H1 (cell line): ENCODE measurements around the gene SLC6A3. TPM values are rescaled to one million over a fixed set of nuclear protein-coding genes. Genes with fewer than 3 reads are reported as not detected.

Source experiments
- CTCF ChIA-PET: fragments of 300-600 bp; sonication (Branson Sonifier 250); formaldehyde crosslinking; loops from one replicate; lab custom pipeline; 2021; ENCODE audit not compliant: partially characterized antibody; lab: Charles Lee
- POLR2A ChIA-PET: fragments of 300-600 bp; sonication (Branson Sonifier 250); formaldehyde crosslinking; loops from one replicate; lab custom pipeline; 2021; ENCODE audit warnings: inconsistent platforms; ENCODE audit not compliant: partially characterized antibody; lab: Charles Lee
- DNase-seq, 2 experiments: peaks; one replicate each; pipeline versions ENCODE4 v3.0.0 to v3.0.0-alpha.2; 2010 to 2022; ENCODE audit warnings: low spot score in 2 of 2, low read depth in 1 of 2, mixed read lengths in 1 of 2
- FAIRE-seq: peaks from 2 replicates; lab custom pipeline; 2011; peaks lifted over from hg19 to GRCh38; lab: Jason Lieb, UNC
- H2AFZ ChIP-seq: 2 replicates; pipeline ENCODE4 v1.8.1; 2012; ENCODE audit warnings: low read length, inconsistent platforms
- H2AK5ac ChIP-seq: 2 replicates; pipeline ENCODE4 v1.6.1; 2013; ENCODE audit warnings: low read depth, low read length
- H2BK120ac ChIP-seq: replicated peaks from 2 replicates; pipeline ENCODE3; 2013; ENCODE audit warnings: low read depth, low read length, inconsistent platforms
- H2BK12ac ChIP-seq: 2 replicates; pipeline ENCODE4 v1.6.1; 2013; ENCODE audit warnings: low read depth, low read length
- H2BK15ac ChIP-seq: 2 replicates; pipeline ENCODE4 v1.6.1; 2013; ENCODE audit warnings: low read length
- H2BK20ac ChIP-seq: 2 replicates; pipeline ENCODE4 v1.6.1; 2013; ENCODE audit warnings: low read length
- H2BK5ac ChIP-seq: 2 replicates; pipeline ENCODE4 v1.6.1; 2013; ENCODE audit warnings: low read depth, low read length
- H3K14ac ChIP-seq: 2 replicates; pipeline ENCODE4 v1.6.1; 2013; ENCODE audit warnings: inconsistent platforms; ENCODE audit not compliant: insufficient read length
- H3K18ac ChIP-seq: 2 replicates; pipeline ENCODE4 v1.6.1; 2013; ENCODE audit warnings: low read length; ENCODE audit errors: extremely low read depth
- H3K23ac ChIP-seq: 2 replicates; pipeline ENCODE4 v1.6.1; 2013; ENCODE audit warnings: inconsistent platforms; ENCODE audit not compliant: insufficient read length
- H3K23me2 ChIP-seq: 2 replicates; pipeline ENCODE4 v1.6.1; 2013; ENCODE audit warnings: low read depth, low read length
- H3K27ac ChIP-seq: 2 replicates; pipeline ENCODE4 v1.6.1; 2011; ENCODE audit warnings: low read depth, low read length, inconsistent platforms
- H3K27me3 ChIP-seq, 4 experiments: replicated peaks in 1 of 4; 1 replicate in 1 of 4; 2 replicates in 3 of 4; pipeline versions ENCODE4 v1.6.1 to v1.8.1; 2011 to 2013; ENCODE audit warnings: low read length in 3 of 4, mild to moderate bottlenecking in 3 of 4, inconsistent platforms in 2 of 4, mixed read lengths in 2 of 4, moderate library complexity in 1 of 4; ENCODE audit not compliant: control insufficient read depth in 3 of 4, insufficient read depth in 3 of 4; ENCODE audit errors: extremely low read depth in 1 of 4
- H3K36me3 ChIP-seq, 4 experiments: 2 replicates each; pipeline versions ENCODE4 v1.6.1 to v1.8.1; 2011 to 2013; ENCODE audit warnings: mild to moderate bottlenecking in 4 of 4, low read length in 3 of 4, moderate library complexity in 2 of 4, control low read depth in 1 of 4, inconsistent platforms in 1 of 4; ENCODE audit not compliant: insufficient read depth in 4 of 4, control insufficient read depth in 2 of 4
- H3K4ac ChIP-seq: replicated peaks from 2 replicates; pipeline ENCODE3; 2013; ENCODE audit warnings: low read length, low read depth, mixed read lengths, inconsistent platforms; ENCODE audit not compliant: insufficient read length
- H3K4me1 ChIP-seq, 4 experiments: replicated peaks in 1 of 4; 1 replicate in 1 of 4; 2 replicates in 3 of 4; pipeline versions ENCODE4 v1.6.1 to v1.8.1; 2011 to 2013; ENCODE audit warnings: low read length in 3 of 4, inconsistent platforms in 2 of 4, mixed read lengths in 1 of 4; ENCODE audit not compliant: insufficient read depth in 4 of 4, control insufficient read depth in 3 of 4
- H3K4me2 ChIP-seq, 2 experiments: 2 replicates each; pipeline versions ENCODE4 v1.6.1 to v1.8.1; 2011 to 2013; ENCODE audit warnings: low read depth in 2 of 2, low read length in 2 of 2, control low read depth in 1 of 2, inconsistent platforms in 1 of 2, mild to moderate bottlenecking in 1 of 2; ENCODE audit not compliant: insufficient read depth in 1 of 2
- H3K4me3 ChIP-seq, 4 experiments: fragments of 200-600, 300-600 bp in 1 of 4; sonication (generic), shearing (Covaris generic), sonication (Bioruptor Twin) in 1 of 4; 2 replicates each; pipeline versions ENCODE4 v1.5.1 to v1.8.1; 2011 to 2016; ENCODE audit warnings: low read length in 4 of 4, low read depth in 3 of 4, control low read depth in 2 of 4, inconsistent platforms in 2 of 4, mild to moderate bottlenecking in 2 of 4, mixed read lengths in 1 of 4, moderate library complexity in 1 of 4; ENCODE audit not compliant: insufficient read depth in 2 of 4; ENCODE audit errors: extremely low read depth in 1 of 4
- H3K56ac ChIP-seq: replicated peaks from 2 replicates; pipeline ENCODE3; 2013; ENCODE audit warnings: low read depth, mild to moderate bottlenecking, mixed read lengths, low read length, inconsistent platforms; ENCODE audit not compliant: insufficient read length
- H3K79me1 ChIP-seq: 2 replicates; pipeline ENCODE4 v1.6.1; 2013; ENCODE audit warnings: low read depth, low read length, control low read depth
- H3K79me2 ChIP-seq, 2 experiments: 2 replicates each; pipeline versions ENCODE4 v1.6.1 to v1.8.1; 2012 to 2013; ENCODE audit warnings: low read length in 2 of 2, mild to moderate bottlenecking in 2 of 2, inconsistent platforms in 1 of 2; ENCODE audit not compliant: insufficient read depth in 2 of 2, control insufficient read depth in 1 of 2
- H3K9ac ChIP-seq, 4 experiments: replicated peaks in 1 of 4; 1 replicate in 1 of 4; 2 replicates in 3 of 4; pipeline versions ENCODE4 v1.6.1 to v1.8.1; 2011 to 2013; ENCODE audit warnings: low read depth in 3 of 4, low read length in 3 of 4, control low read depth in 2 of 4, mild to moderate bottlenecking in 2 of 4, moderate library complexity in 2 of 4, inconsistent platforms in 1 of 4; ENCODE audit errors: extremely low read depth in 1 of 4
- H3K9me3 ChIP-seq, 2 experiments: 2 replicates each; pipeline versions ENCODE4 v1.6.1 to v1.8.1; 2012 to 2013; ENCODE audit warnings: mild to moderate bottlenecking in 2 of 2, moderate library complexity in 2 of 2, control low read depth in 1 of 2, inconsistent platforms in 1 of 2, low read depth in 1 of 2, low read length in 1 of 2, mixed read lengths in 1 of 2; ENCODE audit not compliant: insufficient read depth in 2 of 2
- H4K20me1 ChIP-seq, 2 experiments: replicated peaks in 1 of 2; 2 replicates each; pipeline versions ENCODE3 to v1.8.1; 2011 to 2013; ENCODE audit warnings: inconsistent platforms in 2 of 2, low read length in 2 of 2, mild to moderate bottlenecking in 1 of 2; ENCODE audit not compliant: insufficient read depth in 2 of 2, control insufficient read depth in 1 of 2
- H4K5ac ChIP-seq: 2 replicates; pipeline ENCODE4 v1.6.1; 2013; ENCODE audit warnings: low read length, low read depth, mixed read lengths, inconsistent platforms; ENCODE audit not compliant: insufficient read length
- H4K8ac ChIP-seq: 2 replicates; pipeline ENCODE4 v1.8.0; 2013; ENCODE audit warnings: mild to moderate bottlenecking, moderate library complexity, low read length, inconsistent platforms; ENCODE audit not compliant: insufficient read depth; ENCODE audit errors: extremely low read depth
- H4K91ac ChIP-seq: replicated peaks from 2 replicates; pipeline ENCODE3; 2013; ENCODE audit warnings: low read length, mixed read lengths, inconsistent platforms; ENCODE audit not compliant: insufficient read length
- BCL11A ChIP-seq, 2 experiments: IDR thresholded peaks; one replicate each; pipeline ENCODE4 v1.6.1; 2011; ENCODE audit warnings: low read depth in 2 of 2, low read length in 2 of 2, mild to moderate bottlenecking in 2 of 2
- CEBPB ChIP-seq: IDR thresholded peaks from 2 replicates; pipeline ENCODE4 v1.6.1; 2012; ENCODE audit warnings: low read depth, low read length
- CTCF ChIP-seq, 3 experiments: IDR thresholded peaks; 1 replicate in 2 of 3; 2 replicates in 1 of 3; pipeline versions ENCODE4 v1.5.1 to v1.6.1; 2011; ENCODE audit warnings: low read length in 3 of 3, mild to moderate bottlenecking in 3 of 3, inconsistent platforms in 2 of 3, low read depth in 1 of 3, moderate library complexity in 1 of 3; ENCODE audit not compliant: insufficient read depth in 1 of 3; ENCODE audit errors: control extremely low read depth in 1 of 3
- HDAC2 ChIP-seq, 2 experiments: fragments of 300-600 bp in 1 of 2; sonication (generic) in 1 of 2; IDR thresholded peaks; 2 replicates each; pipeline ENCODE4 v1.6.1; 2011 to 2012; ENCODE audit warnings: low read depth in 2 of 2, low read length in 2 of 2, mild to moderate bottlenecking in 2 of 2, moderate library complexity in 2 of 2, borderline replicate concordance in 1 of 2, inconsistent platforms in 1 of 2
- JUN ChIP-seq: IDR thresholded peaks from 2 replicates; pipeline ENCODE4 v1.6.1; 2011; ENCODE audit warnings: low read depth, mild to moderate bottlenecking, improper control_type of control experiment, low read length
- PHF8 ChIP-seq: fragments of 200-600 bp; sonication (generic); conservative IDR thresholded peaks from 2 replicates; pipeline ENCODE4 v1.7.1; 2012; ENCODE audit warnings: low read depth, mild to moderate bottlenecking, inconsistent platforms, low read length, moderate library complexity
- POU5F1 ChIP-seq: IDR thresholded peaks from 2 replicates; pipeline ENCODE4 v1.6.1; 2011; ENCODE audit warnings: low read depth, mild to moderate bottlenecking, low read length, moderate library complexity
- RFX5 ChIP-seq: IDR thresholded peaks from 2 replicates; pipeline ENCODE4 v1.6.1; 2011; ENCODE audit warnings: low read depth, low read length, improper control_type of control experiment, borderline replicate concordance
- SIX5 ChIP-seq: IDR thresholded peaks from 2 replicates; pipeline ENCODE4 v1.6.1; 2011; ENCODE audit warnings: mild to moderate bottlenecking, low read depth, low read length
- YY1 ChIP-seq: IDR thresholded peaks from 2 replicates; pipeline ENCODE4 v1.6.1; 2011; ENCODE audit warnings: low read depth, mild to moderate bottlenecking, low read length
- WGBS, 2 experiments: shearing (Covaris generic) in 1 of 2; methylation state at CpG; one replicate each; pipeline versions ENCODE4 v1.1.6 to v1.1.7; 2013 to 2015; ENCODE audit warnings: low lambda C conversion rate in 2 of 2, mixed read lengths in 2 of 2, inconsistent platforms in 1 of 2, low coverage in 1 of 2, missing lambda C conversion rate in 1 of 2; ENCODE audit not compliant: insufficient replicate concordance in 2 of 2, insufficient coverage in 1 of 2, insufficient read length in 1 of 2; ENCODE audit errors: extremely low coverage in 1 of 2, missing lambda C conversion rate in 1 of 2; 5-methylcytosine and 5-hydroxymethylcytosine counted together
- polyA plus RNA-seq, 7 experiments: library from polyadenylated mRNA; depleted of rRNA in 3 of 7; stranded (reverse) in 5 of 7; unstranded in 2 of 7; fragments of >200 nt in 5 of 7; fragments of 200-250 nt in 2 of 7; gene quantifications; 1 replicate in 5 of 7; 2 replicates in 1 of 7; 4 replicates in 1 of 7; pipeline versions ENCODE4 v1.2.1 to v1.2.3, GENCODE V29; 2011 to 2013; ENCODE audit warnings: missing spikeins in 2 of 7, mixed read lengths in 2 of 7
- total RNA-seq: library from RNA; stranded (reverse); fragmentation: NEBNext Ultra II Directional; extraction: Animal tissue kit (Norgen Biotek cat#: 25700); gene quantifications from 2 replicates; pipeline ENCODE4 v1.2.1, GENCODE V29; 2021

SLC6A3 gene
- total and polyA plus RNA-seq, 2 of the 8 experiments (the other 6 are each of a cell fraction or from before 2014, with no cell fraction given): 0.48 to 0.91 TPM

GRCh38 chr5:1412163-1412562 lies 33.1 kb downstream of the SLC6A3 start:
- Histone ChIP-seq H3K4ac (no peak overlapping the region), H2BK15ac (no peak overlapping the region), H3K27ac (no peak overlapping the region), H4K91ac (no peak overlapping the region), H3K79me2 (no peaks in the 10 kb centered on the region), H2BK5ac (no peak overlapping the region), H3K4me3 (no peak overlapping the region), H4K5ac (no peak overlapping the region), H2BK12ac (no peak overlapping the region), H2AFZ (no peak overlapping the region), H3K9ac (no peak overlapping the region), H3K23ac (no peak overlapping the region), H2AK5ac (no peak overlapping the region), H4K8ac (no peak overlapping the region), H3K36me3 (no peaks in the 10 kb centered on the region), H4K20me1 (peaks cover 0 to 6% of the 10 kb centered on the region in 2 experiments), H3K79me1 (no peaks in the 10 kb centered on the region), H3K23me2 (0 out of 2 replicates have a peak, but pooled peaks cover 2% of the 10 kb centered on the region), H3K4me2 (no peak overlapping the region), H3K9me3 (no peaks in the 10 kb centered on the region), H3K14ac (no peak overlapping the region), H3K4me1 (peaks cover 0 to 14% (median 8%) of the 10 kb centered on the region in 4 experiments; a peak in 5 of 7 replicates), H3K56ac (no peak overlapping the region), H2BK20ac (no peak overlapping the region), H3K18ac (no peak overlapping the region)
- ChIA-PET CTCF (interaction anchor here (0.6 kb wide), 1 partner anchor 719 kb away, joined by 3 read pairs; no protein-coding TSS in a partner anchor), POLR2A (interaction anchor here (0.6 to 0.9 kb wide), 2 partner anchors 33 to 118 kb away, joined by 3 to 4 read pairs; partner anchors contain the start of gene TERT)
- no peak for DNase-seq
- 82% methylated on average over 16 of the region's 16 CpGs; no CpG with 5 or more reads in 1 of the 2 experiments for WGBS, 2 experiments
- no peak for FAIRE-seq
- TF ChIP-seq POU5F1 (no peak), SIX5 (no peak), CEBPB (no peak), YY1 (no peak), CTCF (IDR thresholded peaks at IDR 0.05; ENCODE audit: control extremely low read depth in 1 of 3, insufficient read depth in 1 of 3, low read depth in 1 of 3, low read length in 3 of 3) (no peak), RFX5 (no peak), HDAC2 (IDR thresholded peaks at IDR 0.05; ENCODE audit: borderline replicate concordance in 1 of 2, low read depth in 2 of 2, low read length in 2 of 2) (no peak), BCL11A (IDR thresholded peaks at IDR 0.05; ENCODE audit: low read depth in 2 of 2, low read length in 2 of 2) (no peak), JUN (no peak), PHF8 (no peak)
- TF ChIP-seq, all 59 proteins: peak for 0
- H2BK120ac ChIP-seq: no peak overlapping the region
- H3K27me3 ChIP-seq: no peaks in the 10 kb centered on the region
